Forelimb muscle (tissue), 1 donor: ENCODE data around the gene STRADA. TPM values are rescaled to one million over a fixed set of nuclear protein-coding genes. Genes with fewer than 3 reads are reported as not detected.

Experiments
- DNase-seq: peaks from one replicate; pipeline ENCODE4 v3.0.0-alpha.2; 2013; ENCODE audit warnings: low read depth
- polyA plus RNA-seq: library from polyadenylated mRNA; unstranded; fragments of 120-200 nt; gene quantifications from one replicate; pipeline ENCODE4 v1.2.1, GENCODE V29; 2013; ENCODE audit not compliant: insufficient read length

Gene STRADA
- polyA plus RNA-seq, 1 donor: 25.4 TPM

DNA sequence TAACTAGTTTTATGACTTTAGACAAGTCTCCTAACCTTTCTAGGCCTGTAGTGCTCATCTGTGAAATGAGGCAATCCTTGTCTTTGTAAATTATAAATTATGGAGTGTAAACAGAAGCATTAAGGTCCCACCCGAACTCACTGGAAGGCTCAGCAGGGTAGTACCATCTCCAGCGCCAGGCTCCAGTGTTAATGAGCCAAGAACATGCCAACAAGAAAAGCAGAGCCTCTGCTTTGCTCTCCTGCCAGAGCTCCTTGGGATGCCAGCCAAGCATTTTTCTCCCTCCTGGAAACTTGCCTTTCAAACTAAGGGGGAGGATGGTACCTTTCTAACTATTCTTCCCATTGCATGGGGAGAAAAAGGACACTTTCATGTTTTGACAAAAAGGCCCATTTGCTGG lies 56.6 kb downstream of the STRADA start:
- DNase-seq: no peak

DNA sequence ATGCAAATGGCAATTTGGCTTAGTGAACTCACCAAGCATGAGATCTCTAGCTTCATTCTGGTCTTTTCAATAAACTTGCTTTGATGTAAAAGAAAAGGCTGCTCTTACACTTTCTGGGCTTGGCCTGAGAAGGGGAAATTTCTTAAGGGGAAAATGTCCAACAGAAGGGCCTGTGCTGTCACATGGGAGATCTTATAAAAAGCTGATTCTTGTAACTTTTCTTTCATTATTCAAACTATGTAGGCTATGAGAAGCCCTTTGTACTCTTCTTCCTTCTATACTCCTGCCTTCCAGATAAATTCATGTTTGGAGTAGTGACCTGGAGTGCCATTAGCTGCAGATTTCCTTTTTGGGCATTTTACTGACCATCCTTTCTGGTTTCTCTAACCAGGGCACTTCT lies 58.6 kb downstream of the STRADA start:
- no peak for DNase-seq

DNA sequence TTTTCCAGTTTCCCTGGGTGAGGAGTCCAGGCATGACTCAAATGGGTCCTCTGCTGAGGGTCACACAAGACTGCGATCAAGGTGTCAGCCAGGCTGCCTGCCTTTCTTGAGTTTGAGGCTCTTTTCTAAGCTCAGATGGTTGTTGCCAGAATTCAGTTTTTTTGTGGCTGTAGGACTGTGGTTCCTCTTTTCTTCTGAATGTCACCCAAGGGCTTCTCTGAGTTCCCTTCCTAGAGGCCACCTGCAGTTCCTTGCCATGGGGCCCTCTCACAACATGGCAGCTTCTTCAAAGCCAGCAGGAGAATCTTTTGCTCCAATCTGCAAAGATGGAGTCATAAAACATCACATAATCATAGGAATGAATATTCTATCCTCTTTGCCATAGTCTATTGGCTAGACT lies 59.2 kb downstream of the STRADA start:
- DNase-seq: no peak

GRCh38 chr17:63681530-63681929 lies 60.1 kb downstream of the STRADA start:
- DNase-seq: no peak

GRCh38 chr17:63680700-63681099 lies 60.9 kb downstream of the STRADA start:
- DNase-seq: no peak

GRCh38 chr17:63679214-63679613 lies 62.4 kb downstream of the STRADA start:
- DNase-seq: no peak

GRCh38 chr17:63676584-63676983 lies 65.0 kb downstream of the STRADA start:
- DNase-seq: no peak

- DNase-seq: no peak
These were observed 65.7 kb downstream of the STRADA start for GRCh38 chr17:63675607-63676546.

GRCh38 chr17:63675231-63675606 lies 66.4 kb downstream of the STRADA start:
- no peak for DNase-seq

DNA sequence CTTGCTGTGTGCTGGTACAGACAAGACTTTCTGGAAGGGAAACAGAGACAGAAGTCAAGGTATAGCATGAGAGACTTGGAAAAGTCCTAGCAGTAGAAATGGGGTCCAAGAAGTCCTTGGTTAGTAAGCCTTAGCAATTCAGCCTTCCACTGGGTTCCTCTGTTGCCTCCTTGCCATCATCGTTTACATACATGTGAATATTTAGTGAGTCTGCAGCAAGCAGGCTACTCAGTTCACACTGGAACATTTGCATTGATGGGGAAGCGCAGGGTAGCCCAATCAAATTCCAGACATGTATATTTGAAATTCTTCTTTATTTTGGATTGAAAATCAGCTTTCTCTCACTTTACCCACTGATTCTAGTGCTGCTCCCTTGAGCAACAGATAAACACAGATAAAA lies 68.7 kb downstream of the STRADA start:
- DNase-seq: no peak

GRCh38 chr17:63665527-63666214 lies 75.9 kb downstream of the STRADA start:
- peak; percentile 11 for DNase-seq

GRCh38 chr17:63659850-63660249 lies 81.7 kb downstream of the STRADA start:
- DNase-seq: no peak

GRCh38 chr17:63658366-63658765 lies 83.2 kb downstream of the STRADA start:
- DNase-seq: no peak

- DNase-seq: no peak
These were observed 83.8 kb downstream of the STRADA start for GRCh38 chr17:63657786-63658185.

DNA sequence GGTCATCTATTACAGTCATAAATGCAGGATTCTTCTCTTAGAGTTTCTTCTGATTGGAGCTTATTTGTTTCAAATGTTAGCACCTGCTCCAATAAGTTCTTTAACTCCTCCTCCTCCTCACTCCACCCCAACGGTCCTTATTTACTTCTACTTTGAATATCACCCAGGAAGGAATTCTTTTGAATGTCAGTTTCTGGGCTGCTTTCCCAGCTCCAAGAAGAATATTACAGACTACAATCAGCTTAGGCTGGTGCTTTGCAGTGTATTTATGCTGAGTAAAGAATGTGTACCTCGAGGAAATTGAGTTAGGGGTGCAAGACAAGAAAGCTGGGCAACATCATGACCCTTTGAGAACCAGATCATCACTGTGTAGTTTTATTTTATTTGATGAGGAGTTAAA lies 88.5 kb downstream of the STRADA start:
- DNase-seq: no peak

Other genes with a start within 250 kb of the STRADA start
- not detected for gene KCNH6, start 218.4 kb downstream of the STRADA start, polyA plus RNA-seq
- gene DCAF7, start 191.3 kb downstream of the STRADA start, polyA plus RNA-seq: 36.2 TPM
- gene TACO1, start 140.9 kb downstream of the STRADA start, polyA plus RNA-seq: 18.2 TPM
- 20.8 TPM for gene MAP3K3, start 119.4 kb downstream of the STRADA start, polyA plus RNA-seq
- gene LIMD2, start 41.7 kb downstream of the STRADA start, polyA plus RNA-seq: 8.2 TPM
- 54.9 TPM for gene CCDC47, start 31.8 kb upstream of the STRADA start, polyA plus RNA-seq
- 101 TPM for gene DDX42, start 32.4 kb upstream of the STRADA start, polyA plus RNA-seq
- 106 TPM for gene PSMC5, start 85.6 kb upstream of the STRADA start, polyA plus RNA-seq
- 36.5 TPM for gene FTSJ3, start 85.9 kb upstream of the STRADA start, polyA plus RNA-seq
- 23.5 TPM for gene SMARCD2, start 100.9 kb upstream of the STRADA start, polyA plus RNA-seq
- 0.70 TPM for gene CSH2, start 131.9 kb upstream of the STRADA start, polyA plus RNA-seq
- not detected for gene GH2, start 140.1 kb upstream of the STRADA start, polyA plus RNA-seq
- gene CSH1, start 154.8 kb upstream of the STRADA start, polyA plus RNA-seq: 2.7 TPM
- gene CSHL1, start 169.5 kb upstream of the STRADA start, polyA plus RNA-seq: not detected
- not detected for gene GH1, start 177.0 kb upstream of the STRADA start, polyA plus RNA-seq
- gene CD79B, start 190.5 kb upstream of the STRADA start, polyA plus RNA-seq: 2.3 TPM
- gene SCN4A, start 231.1 kb upstream of the STRADA start, polyA plus RNA-seq: 50.1 TPM